Stromal cell of bone marrow (primary cell): ENCODE data around the gene IZUMO1R.
"Not testable (repeated sequence)": the region's sequence is repeated elsewhere in the genome, so short reads cannot be mapped to it uniquely, and the experiment has no call there.

Experiments used
- DNase-seq: peaks from one replicate; pipeline ENCODE4 v3.0.0-alpha.2; 2012; ENCODE audit warnings: low read depth

The IZUMO1R gene

GRCh38 chr11:94326947-94327346, 22.6 kb downstream of the IZUMO1R start:
- no peak for DNase-seq

- no peak for DNase-seq
Observed at GRCh38 chr11:94328587-94329080, 24.3 kb downstream of the IZUMO1R start.

GRCh38 chr11:94329501-94329900, 25.1 kb downstream of the IZUMO1R start:
- no peak for DNase-seq

- DNase-seq, result no peak
Observed at GRCh38 chr11:94330789-94331188, 26.4 kb downstream of the IZUMO1R start.

- DNase-seq, result no peak
Observed at GRCh38 chr11:94332814-94333213, 28.4 kb downstream of the IZUMO1R start.

- no peak for DNase-seq
Observed at GRCh38 chr11:94336033-94336432, 31.7 kb downstream of the IZUMO1R start.

GRCh38 chr11:94338651-94339050, 34.3 kb downstream of the IZUMO1R start:
- no peak for DNase-seq

- DNase-seq, result no peak
Observed at GRCh38 chr11:94342250-94342649, 37.9 kb downstream of the IZUMO1R start.

- no peak for DNase-seq
Observed at GRCh38 chr11:94343495-94343894, 39.1 kb downstream of the IZUMO1R start.

- DNase-seq, result not testable (repeated sequence)
Observed at GRCh38 chr11:94346311-94346710, 41.9 kb downstream of the IZUMO1R start.

- not testable (repeated sequence) for DNase-seq
Observed at GRCh38 chr11:94350850-94351563, 46.6 kb downstream of the IZUMO1R start.
